ENCODE results near the gene EHD1.

EHD1 gene

DNA sequence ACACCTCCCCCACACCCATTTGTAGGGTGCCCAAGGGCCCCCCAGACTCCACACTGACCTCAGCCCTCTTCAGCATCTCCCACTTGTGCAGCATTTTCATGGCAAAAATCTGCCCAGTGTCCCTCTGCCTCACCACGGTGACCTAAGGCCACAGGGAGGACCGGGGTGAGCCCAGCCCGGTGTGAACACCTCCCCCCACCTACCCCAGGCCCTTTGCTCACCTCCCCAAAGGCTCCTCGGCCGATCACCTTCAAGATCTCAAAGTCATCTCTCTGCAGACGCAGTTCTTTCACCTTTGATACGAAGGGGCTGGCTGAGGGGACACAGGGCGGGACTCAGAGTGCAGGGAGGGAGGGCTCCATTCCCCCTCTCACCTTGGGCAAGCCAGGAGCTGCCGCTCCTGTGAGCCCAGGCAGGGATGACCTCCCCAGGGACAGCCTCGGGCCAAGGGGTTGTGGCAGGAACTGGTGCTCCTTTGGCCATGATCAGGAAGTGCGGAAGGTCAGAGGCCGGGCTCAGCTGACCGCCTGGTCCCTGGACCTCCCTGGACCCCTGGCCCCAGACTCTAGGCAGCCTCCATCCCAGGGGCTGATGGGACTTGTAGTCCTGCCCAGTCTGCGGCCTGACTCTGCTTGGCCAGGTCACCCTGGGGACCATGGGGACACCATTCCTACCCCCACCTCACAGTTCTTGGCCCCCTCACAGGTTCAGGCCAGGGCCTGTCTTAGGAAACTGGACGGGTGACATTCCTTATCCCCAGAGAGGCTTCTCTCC lies 36.6 kb downstream of the EHD1 start:
- DNase-seq = no peak

DNA sequence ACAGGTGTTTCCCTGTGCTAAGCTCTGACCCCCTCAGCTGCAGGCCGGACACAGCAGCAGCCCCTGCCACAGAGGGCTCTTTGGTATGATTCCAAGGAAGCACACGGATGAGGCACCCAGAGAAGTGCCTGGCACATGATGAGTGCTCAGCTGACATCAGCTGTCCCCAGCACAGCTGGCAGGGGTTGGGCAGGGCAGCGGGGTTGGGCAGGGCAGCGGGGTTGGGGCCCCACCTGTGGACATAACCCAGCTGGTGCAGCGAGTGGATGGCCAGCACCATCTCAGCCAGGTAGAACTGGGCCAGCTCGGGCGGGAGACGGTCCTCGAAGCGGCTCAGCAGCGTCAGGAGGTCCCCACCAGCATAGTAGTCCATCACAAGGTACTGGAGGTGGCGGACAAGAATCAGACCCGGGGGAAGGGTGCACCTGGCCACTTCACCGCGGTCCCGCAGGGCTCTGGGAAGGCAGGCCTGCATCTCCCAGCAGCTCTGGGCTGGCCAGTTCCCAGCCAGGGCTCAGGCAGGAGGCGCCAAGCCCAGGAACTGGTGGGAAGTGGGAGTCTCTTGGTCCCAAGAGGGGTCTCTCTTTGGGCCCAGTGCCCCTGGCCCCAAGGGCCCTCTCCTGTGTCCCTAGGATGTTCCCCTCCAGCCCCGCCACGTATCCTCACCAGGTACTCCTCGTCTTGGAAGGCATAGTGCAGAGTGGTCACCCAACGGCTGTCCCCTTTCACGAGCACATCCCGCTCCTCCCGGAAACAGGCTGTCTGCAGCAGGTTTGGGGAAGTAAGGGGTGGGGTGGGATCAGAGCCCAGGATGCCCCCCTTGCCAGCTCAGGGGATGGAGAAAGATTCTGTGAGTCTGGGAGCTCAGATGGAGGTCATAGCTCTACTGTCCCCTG lies 38.3 kb downstream of the EHD1 start:
- no peak for DNase-seq

DNA sequence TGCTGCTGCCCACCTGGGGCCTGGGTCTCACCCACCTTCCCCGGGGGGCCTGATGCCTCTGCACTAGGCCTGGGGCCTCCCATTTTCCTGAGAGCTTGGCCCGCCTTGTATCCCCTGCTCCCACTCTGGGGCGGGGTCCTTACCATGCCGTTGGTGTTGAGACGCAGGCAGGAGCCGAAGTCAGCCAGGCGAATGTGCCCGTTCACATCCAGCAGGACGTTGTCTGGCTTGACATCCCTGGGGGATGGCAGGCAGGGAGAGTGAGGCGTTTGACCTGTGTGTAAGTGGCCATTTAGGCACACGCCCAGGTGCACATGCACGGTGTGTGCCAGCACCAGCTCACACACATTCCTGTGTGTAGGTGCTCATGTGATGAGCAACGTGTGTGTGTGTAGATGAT lies 39.1 kb downstream of the EHD1 start:
- no peak for DNase-seq

- no peak for DNase-seq
These were observed 39.7 kb downstream of the EHD1 start for GRCh38 chr11:64838600-64839334.

GRCh38 chr11:64837887-64838351 lies 40.5 kb downstream of the EHD1 start:
- no peak for DNase-seq

DNA sequence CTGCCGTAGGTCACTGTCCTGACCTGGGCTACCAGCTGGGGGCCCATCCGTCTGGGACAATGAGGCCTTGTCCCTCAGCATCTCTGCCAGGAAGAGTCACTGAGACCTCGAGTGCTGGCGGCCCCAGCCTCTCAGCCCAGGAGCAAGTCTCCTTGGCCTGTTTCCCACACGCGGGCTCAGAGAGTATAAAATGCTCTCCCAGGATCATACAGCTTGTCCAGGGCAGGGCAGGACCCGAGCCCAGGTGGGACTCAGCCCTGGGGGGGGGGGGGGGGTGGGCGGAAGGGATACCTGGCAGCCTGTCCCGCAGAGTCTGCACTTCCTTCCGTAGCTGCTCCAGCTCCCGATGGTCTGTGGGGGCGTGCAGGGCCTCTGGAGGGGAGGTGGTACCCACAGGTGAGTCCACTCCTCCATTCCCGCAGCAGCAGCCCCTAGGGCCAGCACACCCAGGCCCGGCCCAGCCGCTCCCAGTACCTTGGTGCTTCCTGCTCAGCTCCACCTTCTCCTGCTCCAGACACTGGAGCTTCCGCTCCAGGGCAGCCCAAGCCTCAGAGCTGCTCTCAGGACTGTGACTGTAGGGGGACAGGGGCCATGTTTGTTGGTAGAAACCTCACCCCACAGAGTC lies 41.9 kb downstream of the EHD1 start:
- DNase-seq = no peak

- no peak for DNase-seq
These were observed 42.6 kb downstream of the EHD1 start for GRCh38 chr11:64835616-64836447.

GRCh38 chr11:64834723-64835615 lies 43.5 kb downstream of the EHD1 start:
- no peak for DNase-seq

DNA sequence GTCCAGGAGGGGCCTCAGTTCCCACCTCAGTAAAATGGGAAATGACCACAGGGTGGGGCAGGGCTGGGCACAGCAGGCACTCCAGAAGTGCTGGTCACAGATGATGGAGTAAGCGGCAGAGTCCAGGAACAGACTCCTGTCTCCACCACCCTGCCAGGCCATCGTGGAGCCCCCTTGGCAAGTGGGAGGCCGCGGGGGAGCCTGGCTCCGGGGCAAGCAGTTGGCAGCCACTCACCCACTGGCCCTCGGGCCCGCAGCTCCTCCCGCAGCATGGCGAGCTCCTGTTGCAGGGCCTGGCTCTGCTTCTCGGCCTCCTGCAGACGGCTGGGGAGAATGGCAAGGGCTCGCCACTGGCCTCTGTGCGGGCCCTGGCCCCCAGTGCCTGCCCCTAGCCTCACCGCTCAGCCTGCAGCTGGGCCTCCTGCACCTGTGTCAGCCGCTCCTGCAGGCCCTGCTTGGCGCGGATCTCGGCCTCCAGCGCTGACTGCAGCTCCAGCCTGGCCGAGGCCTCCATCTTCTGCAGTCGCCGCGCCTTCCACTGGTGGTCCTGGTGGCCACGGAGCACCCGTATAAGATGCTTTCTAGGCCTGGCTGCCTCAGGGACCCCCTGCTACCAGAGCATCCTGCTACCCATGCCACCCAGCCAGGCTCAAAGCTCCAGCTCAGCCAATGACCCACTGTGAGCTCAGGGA lies 44.2 kb downstream of the EHD1 start:
- DNase-seq = no peak

DNA sequence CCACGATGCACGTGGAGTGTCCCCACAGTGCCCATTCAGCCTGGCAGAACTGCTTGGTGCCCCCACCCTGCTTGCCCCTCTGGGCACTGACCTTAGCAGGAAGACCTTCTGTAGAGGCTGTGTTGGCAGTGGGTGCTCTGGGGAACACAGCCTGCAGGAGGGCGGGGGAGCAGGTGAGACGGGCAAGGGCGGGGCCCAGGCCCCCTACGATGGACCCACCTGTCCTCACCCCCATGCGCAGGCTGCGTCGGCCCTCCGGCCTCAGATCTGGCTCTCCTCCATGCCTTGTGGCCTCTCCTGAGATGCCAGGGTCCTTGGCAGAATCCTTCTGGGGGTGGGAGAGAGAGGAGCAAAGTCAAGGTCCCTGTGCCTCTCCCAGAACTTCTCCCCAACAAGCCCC lies 44.9 kb downstream of the EHD1 start:
- no peak for DNase-seq

- DNase-seq = no peak
These were observed 45.3 kb downstream of the EHD1 start for GRCh38 chr11:64833198-64833502.

DNA sequence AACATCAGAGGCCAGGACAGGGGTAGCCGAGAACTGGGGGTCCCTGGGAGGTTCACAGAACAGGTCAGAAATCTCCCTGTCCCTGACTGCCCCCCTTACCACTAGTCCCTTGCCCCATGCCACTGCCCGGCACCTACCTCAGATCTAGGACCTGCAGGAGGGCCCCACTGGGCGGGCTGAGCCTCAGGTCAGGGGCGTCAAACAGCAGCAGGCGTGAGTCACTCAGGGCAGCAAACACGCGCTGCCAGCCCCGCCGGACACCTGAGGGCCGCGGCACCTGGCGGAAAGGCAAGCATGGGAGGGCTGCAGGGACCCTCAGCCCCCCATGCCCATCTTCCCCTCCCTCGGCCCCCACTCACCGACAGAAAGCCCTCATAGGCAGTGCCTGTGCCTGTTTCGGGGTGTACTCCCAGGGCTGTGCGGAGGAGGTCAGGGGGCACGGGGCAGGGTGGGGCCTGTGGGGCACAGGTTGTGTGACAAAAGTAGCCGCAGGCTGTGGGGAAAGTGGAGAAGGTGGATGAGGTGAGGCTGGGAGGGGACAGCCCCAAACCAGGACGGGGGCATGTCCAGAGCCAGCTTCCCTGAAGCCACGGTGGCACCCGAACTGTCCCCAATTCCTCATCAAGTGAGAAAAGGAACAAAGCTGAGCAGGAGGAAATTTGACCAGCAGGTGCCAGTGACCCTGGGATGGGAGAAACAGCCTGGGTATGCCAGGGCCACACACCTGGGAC lies 45.8 kb downstream of the EHD1 start:
- DNase-seq = no peak

GRCh38 chr11:64831411-64831891 lies 47.0 kb downstream of the EHD1 start:
- DNase-seq = no peak

DNA sequence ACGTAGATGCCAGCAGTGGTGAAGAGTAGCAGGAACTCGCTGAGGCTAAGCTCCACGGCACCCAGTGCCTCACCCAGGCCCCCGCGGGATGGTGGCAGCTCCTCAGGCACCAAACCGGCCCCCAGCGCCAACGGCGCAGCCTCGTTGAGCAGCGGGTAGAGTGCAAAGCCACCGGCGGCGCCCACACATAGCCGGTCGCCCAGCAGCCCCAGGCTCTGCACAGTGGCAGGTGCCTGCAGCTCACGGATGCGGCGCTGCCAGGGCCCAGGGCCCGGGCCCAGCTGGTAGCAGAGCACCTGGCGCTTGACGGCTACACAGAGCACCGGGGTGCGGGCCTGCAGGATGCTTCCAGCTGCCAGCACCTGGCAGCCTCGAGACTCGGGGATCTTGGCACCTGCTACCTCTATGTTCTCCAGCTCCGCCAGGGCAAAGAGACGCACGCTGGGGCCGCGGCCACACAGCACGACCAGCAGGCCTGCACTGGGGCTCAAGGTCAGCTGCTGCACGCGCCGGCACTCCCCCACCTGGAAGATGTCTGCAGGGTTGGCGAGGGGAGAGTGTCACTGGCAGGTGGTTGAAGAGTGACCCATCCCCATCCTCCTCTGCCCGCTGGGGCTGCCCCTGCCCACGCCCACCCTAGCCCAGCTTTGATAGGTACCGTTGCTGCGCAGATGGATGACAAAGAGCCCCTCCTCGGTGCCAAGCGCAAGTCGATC lies 48.7 kb downstream of the EHD1 start:
- no peak for DNase-seq

DNA sequence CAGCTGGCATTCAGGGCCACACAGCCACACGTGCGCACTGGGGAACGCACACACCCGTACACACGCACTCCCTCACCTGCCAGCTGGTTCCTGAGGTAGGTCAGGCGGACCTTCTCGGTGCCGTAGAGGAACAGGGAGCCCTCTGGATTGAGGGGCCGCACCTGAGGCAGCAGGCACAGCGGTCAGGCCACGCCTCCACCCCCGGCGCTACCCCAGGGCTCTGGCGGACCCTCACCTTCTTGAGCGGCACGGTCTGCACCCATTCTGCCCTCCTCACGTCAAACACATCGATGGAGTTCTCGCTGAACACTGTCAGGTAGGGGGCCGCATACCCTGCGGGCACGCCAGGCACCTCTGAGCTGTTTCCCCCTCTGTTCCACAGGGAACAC lies 51.0 kb downstream of the EHD1 start:
- DNase-seq = no peak

DNA sequence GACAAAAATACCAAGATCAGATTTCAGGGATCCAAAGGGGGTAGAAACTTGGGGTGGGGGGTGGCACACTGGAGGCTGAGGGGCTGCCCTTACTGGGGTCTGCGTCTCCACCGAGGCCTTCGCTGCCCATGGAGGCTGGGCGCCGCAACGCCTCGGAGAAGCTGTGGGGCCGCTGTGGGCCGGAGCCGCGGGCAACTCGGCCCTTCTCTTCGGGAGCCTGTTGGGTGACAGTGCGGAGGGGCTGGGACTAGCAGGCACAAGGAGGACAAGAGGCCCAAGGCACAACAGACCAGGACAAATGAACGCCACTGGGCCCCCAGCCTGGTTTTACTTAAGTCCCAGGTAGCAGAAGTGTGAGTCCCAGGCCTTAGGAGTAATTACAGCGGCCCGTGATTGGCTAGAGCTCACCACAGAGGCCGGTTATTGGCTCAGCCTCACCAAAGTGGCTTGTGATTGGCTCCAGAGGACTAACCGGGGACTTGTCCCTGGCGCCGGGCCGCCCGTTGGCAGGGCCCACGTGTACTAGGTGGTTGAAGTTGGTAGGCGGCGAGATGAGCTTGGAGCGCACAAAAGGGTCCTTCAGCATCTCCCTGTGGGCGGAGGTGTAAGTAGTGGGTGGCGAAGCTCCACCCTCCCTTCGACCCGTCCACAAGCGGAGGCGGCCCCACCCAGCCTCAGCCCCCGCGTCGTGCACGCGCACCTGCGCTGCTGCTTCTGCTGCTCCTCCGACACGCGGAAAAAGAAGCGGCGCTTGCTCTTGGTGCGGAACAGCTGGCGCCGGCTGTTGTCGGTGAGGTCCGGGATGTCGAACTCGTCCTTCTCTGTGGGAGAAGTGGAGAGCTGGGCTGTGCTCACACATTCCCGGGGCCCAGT lies 51.6 kb downstream of the EHD1 start:
- no peak for DNase-seq

DNA sequence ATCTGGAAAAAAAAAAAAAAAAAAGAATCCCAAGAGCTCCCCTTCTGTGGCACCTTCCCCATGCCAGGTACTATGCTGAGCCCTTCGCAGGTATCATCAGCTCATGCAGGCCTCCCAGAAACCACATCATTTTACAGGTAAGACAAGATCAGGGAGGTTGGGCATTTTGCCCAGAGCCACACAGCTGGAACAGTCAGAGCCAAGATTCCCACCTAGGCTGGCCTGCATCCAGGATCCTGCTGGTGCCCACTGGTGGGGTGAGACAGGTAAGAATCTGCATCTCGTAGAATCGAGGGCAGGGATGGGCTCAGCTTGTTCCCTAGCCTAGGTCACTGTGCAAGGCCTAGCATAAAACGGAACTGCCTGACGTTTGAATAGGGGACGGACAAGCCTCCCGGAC lies 52.4 kb downstream of the EHD1 start:
- DNase-seq = no peak

- DNase-seq = no peak
These were observed 54.8 kb downstream of the EHD1 start for GRCh38 chr11:64823568-64824119.

Data from activated CD4-positive, alpha-beta T cell treated with anti-CD3 and anti-CD28 coated beads for 1 hour (primary cell).